Activated B cell treated with CpG ODN at 0.5 μM for 24 hours (primary cell): ENCODE data around the gene NPBWR2. TPM values are rescaled to one million over a fixed set of nuclear protein-coding genes. Genes with fewer than 3 reads are reported as not detected.

Experiments
- ATAC-seq: fragments of 200-7000 bp; cut with Tn5 transposase; one replicate; pipeline ENCODE4 v1.10.0; 2021; ENCODE audit warnings: low read depth, mild to moderate bottlenecking, moderate library complexity
- CTCF ChIA-PET: fragments of 350-600 bp; sonication (Branson Sonifier 250); formaldehyde crosslinking; loops from one replicate; lab custom pipeline; 2021; ENCODE audit warnings: antibody characterized with exemption; lab: Charles Lee
- POLR2A ChIA-PET: fragments of 350-600 bp; sonication (Branson Sonifier 250); formaldehyde crosslinking; loops from one replicate; lab custom pipeline; 2021; ENCODE audit warnings: antibody characterized with exemption; lab: Charles Lee
- DNase-seq: peaks from one replicate; pipeline ENCODE4 v3.0.0; 2022
- H3K27ac Mint-ChIP-seq: one replicate; pipeline ENCODE4 v1.8.0; 2020; ENCODE audit warnings: mixed read lengths
- H3K27me3 Mint-ChIP-seq: one replicate; pipeline ENCODE4 v1.8.0; 2021; ENCODE audit warnings: mixed read lengths
- H3K36me3 Mint-ChIP-seq: one replicate; pipeline ENCODE4 v1.8.0; 2021; ENCODE audit warnings: low read depth, mixed read lengths
- H3K4me1 Mint-ChIP-seq: one replicate; pipeline ENCODE4 v1.8.0; 2021; ENCODE audit warnings: mixed read lengths
- H3K4me3 Mint-ChIP-seq: one replicate; pipeline ENCODE4 v1.8.0; 2020; ENCODE audit warnings: mild to moderate bottlenecking, mixed read lengths
- H3K9me3 Mint-ChIP-seq: one replicate; pipeline ENCODE4 v1.8.0; 2020; ENCODE audit warnings: mixed read lengths
- intact Hi-C: fragments of 100-400 bp; cut with micrococcal nuclease; formaldehyde crosslinking; loops from one replicate; pipeline ENCODE4 v1.15.1; 2024
- total RNA-seq: library from RNA; stranded (reverse); gene quantifications from 2 replicates; pipeline ENCODE4 v1.2.3, GENCODE V29; 2022
- TF ChIP-seq, protein P1 (sequence below): fragments of 200-600 bp; IDR thresholded peaks from one replicate; pipeline ENCODE4 v1.8.0; 2022; ENCODE audit warnings: antibody characterized with exemption, mild to moderate bottlenecking

Gene NPBWR2
- total RNA-seq, 1 donor from 2014 or later: not detected

DNA sequence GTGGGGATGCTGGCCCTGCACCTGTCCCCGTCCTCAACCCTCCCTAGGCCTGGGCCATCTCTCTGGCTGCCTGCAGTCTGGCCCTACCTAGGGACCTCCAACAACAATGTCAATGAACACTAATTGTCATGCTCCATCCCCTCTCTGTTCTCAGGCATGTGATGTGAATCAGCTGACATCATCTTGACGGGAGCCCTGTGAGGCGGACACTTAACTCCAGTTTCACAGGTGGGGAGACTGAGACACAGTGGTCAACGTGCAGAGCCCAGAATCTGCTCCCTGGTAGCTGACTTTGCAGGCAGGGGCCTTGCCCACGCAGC, 45.1 kb downstream of the NPBWR2 start:
- H3K27ac Mint-ChIP-seq: no peak overlapping the region

DNA sequence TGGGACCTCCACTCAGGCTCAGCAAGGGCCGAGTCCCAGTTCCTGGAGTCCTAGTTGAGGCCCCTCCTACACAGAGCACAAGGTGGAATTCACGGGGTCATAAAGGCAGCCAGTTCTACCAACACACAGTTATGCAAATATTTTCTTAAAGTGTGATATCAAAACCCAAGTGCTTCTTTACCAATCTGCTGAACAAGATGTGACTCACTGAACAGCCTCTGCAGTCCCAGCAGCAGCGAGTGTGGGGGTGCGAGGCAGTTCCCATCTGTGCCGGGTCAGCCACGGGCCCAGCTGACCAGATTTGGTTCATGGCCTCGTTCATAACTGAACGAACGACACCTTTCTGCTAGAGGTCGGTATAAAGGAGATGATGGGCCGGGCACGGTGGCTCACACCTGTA, 48.8 kb downstream of the NPBWR2 start:
- intact Hi-C loops: loop anchor here (5.0 kb wide), 1 partner anchor 521 kb away; the partner anchor contains the start of gene PTK6
- POLR2A ChIA-PET: interaction anchor here (0.7 kb wide), 1 partner anchor 50 kb away, joined by 7 read pairs; no protein-coding TSS in a partner anchor
- Mint-ChIP-seq H3K4me1 (peaks cover 17% of the 10 kb centered on the region), H3K27ac (peak overlapping the region; percentile 30), H3K36me3 (no peaks in the 10 kb centered on the region), H3K27me3 (peaks cover 14% of the 10 kb centered on the region), H3K4me3 (no peak overlapping the region), H3K9me3 (no peaks in the 10 kb centered on the region)
- DNase-seq (no peak), ATAC-seq (peak; percentile 8)
- CTCF ChIA-PET: interaction anchor here (2.6 kb wide), 1 partner anchor 20 kb away, joined by 19 read pairs; no protein-coding TSS in a partner anchor
- TF ChIP-seq, protein P1, sequence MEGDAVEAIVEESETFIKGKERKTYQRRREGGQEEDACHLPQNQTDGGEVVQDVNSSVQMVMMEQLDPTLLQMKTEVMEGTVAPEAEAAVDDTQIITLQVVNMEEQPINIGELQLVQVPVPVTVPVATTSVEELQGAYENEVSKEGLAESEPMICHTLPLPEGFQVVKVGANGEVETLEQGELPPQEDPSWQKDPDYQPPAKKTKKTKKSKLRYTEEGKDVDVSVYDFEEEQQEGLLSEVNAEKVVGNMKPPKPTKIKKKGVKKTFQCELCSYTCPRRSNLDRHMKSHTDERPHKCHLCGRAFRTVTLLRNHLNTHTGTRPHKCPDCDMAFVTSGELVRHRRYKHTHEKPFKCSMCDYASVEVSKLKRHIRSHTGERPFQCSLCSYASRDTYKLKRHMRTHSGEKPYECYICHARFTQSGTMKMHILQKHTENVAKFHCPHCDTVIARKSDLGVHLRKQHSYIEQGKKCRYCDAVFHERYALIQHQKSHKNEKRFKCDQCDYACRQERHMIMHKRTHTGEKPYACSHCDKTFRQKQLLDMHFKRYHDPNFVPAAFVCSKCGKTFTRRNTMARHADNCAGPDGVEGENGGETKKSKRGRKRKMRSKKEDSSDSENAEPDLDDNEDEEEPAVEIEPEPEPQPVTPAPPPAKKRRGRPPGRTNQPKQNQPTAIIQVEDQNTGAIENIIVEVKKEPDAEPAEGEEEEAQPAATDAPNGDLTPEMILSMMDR: no peak

More for the DNA sequence above, 45.1 kb downstream of the NPBWR2 start:
- Mint-ChIP-seq H3K4me3 (peak overlapping the region; percentile 88), H3K9me3 (no peaks in the 10 kb centered on the region), H3K36me3 (peaks cover 2% of the 10 kb centered on the region), H3K4me1 (peaks cover 52% of the 10 kb centered on the region), H3K27me3 (no peaks in the 10 kb centered on the region)
- ChIA-PET CTCF (interaction anchor here (1.5 to 1.7 kb wide), 2 partner anchors 17 to 24 kb away, joined by 3 to 12 read pairs; partner anchors contain the start of gene RGS19), POLR2A (interaction anchor here (0.5 to 1.9 kb wide), 9 partner anchors 16 to 542 kb away, joined by 3 to 43 read pairs (median 6); partner anchors contain the start of genes GMEB2, LKAAEAR1, OPRL1 and PPDPF)
- no peak for ATAC-seq
- DNase-seq: no peak
- intact Hi-C loops: loop anchor here (2.0 to 10.0 kb wide), 4 partner anchors 39 to 790 kb away; partner anchors contain the start of genes ARFGAP1, GMEB2 and PPDPF
- TF ChIP-seq, protein P1: no peak

DNA sequence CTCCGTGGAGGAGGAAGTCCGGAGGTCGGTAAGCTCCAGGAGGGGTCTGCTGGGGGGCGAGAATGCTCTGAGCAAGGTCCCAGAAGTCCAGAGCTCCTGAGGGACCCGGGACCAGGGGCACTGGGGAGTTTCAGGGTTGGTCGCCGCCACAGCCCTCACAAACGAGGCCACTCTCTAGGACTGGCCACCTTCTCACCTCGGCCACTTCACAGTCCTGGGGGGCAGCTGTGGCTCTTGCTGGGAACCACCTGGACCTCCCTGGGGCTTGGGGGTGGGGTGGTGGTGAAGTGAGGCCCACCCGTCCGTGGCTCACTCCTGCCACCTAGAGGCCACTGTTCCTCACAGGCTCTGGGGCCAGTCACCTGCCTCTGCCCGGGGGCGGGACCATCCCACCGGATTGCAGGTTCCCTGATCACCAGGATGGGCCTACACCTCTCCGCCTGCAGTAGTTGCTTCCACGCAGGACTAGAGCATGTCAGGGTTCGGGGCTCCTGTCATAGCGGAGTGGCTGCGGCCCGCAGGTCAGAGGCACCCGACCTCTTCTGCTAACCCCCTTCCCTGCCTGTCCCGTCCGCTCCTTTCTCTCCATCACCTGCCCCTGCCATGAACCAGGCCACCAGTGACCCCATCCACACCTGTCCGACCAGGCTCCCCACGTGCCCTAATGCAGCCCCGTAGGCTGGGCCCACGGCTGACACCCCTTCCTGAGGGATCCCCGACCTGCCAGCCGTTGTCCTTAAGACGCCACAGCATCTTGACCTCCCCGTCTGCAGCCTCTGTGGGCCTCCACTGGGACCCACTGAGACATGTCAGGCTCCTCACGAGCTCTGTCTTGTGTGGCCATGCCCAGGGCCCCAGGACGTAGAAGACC, 49.5 kb downstream of the NPBWR2 start:
- no peaks in the 10 kb centered on the region for H3K9me3 Mint-ChIP-seq
- H3K4me1 Mint-ChIP-seq: peaks cover 16% of the 10 kb centered on the region
- ChIA-PET CTCF (interaction anchor here (0.8 to 2.6 kb wide), 2 partner anchors 19 to 78 kb away, joined by 3 to 19 read pairs; no protein-coding TSS in a partner anchor), POLR2A (no interaction called here)
- H3K27me3 Mint-ChIP-seq: peaks cover 21% of the 10 kb centered on the region
- H3K27ac Mint-ChIP-seq: peak overlapping the region; percentile 30
- DNase-seq (peak; percentile 73), ATAC-seq (peak; percentile 79)
- intact Hi-C loops: loop anchor here (1.0 to 5.0 kb wide), 5 partner anchors 19 to 521 kb away; partner anchors contain the start of genes PRPF6 and PTK6
- TF ChIP-seq, protein P1: peak; percentile 37
- H3K36me3 Mint-ChIP-seq: no peaks in the 10 kb centered on the region
- peak overlapping the region; percentile 35 for H3K4me3 Mint-ChIP-seq

DNA sequence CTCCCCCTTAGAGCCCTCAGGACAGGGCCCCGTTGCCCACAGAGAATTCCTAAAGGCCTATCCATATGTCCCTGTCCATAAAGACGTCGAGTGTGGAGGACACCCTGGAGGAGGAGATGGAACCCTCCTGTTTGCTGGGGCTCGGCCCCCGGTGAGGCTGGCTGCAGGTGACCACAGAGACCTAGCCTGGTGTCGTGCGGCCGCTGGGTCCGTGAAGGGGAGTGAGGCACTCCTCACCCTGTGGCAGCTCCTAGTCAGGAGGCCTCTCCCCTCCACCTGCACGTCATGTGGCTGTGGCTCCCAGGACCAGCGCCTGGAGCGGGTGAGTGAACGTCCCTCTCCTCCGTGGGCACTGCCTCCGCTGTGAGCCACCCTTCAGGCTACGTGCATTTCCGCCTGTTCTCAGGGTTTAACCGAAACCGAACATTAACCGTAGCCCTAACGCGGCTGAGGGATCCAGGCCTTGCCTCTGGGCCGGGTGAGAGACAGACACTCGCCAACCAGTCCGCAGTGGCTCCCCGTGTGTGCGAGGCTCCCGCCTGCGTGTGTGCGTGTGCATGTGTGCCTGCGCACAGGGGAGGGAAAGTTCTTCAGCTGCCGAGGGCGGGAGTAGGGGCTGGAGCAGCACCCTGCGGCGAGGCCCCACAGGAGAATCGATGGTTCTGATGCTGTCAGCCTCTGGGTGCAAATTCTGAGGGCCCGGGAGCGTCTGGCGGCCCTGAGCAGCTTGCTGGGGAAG, 50.3 kb downstream of the NPBWR2 start:
- no peaks in the 10 kb centered on the region for H3K36me3 Mint-ChIP-seq

More for the DNA sequence above, 50.3 kb downstream of the NPBWR2 start:
- TF ChIP-seq, protein P1: no peak
- ATAC-seq: no peak
- H3K27ac Mint-ChIP-seq: no peak overlapping the region
- peak overlapping the region; percentile 35 for H3K4me3 Mint-ChIP-seq
- DNase-seq: no peak
- peaks cover 16% of the 10 kb centered on the region for H3K4me1 Mint-ChIP-seq
- CTCF ChIA-PET: interaction anchor here (0.8 to 2.6 kb wide), 2 partner anchors 18 to 77 kb away, joined by 3 to 19 read pairs; no protein-coding TSS in a partner anchor
- peaks cover 24% of the 10 kb centered on the region for H3K27me3 Mint-ChIP-seq
- intact Hi-C loops: loop anchor here (1.0 to 5.0 kb wide), 5 partner anchors 18 to 520 kb away; partner anchors contain the start of genes PRPF6 and PTK6
- no peaks in the 10 kb centered on the region for H3K9me3 Mint-ChIP-seq
- POLR2A ChIA-PET: no interaction called here
